Choroid plexus epithelial cell (primary cell): Measurements from ENCODE around the gene STIM2.

Source experiments
- DNase-seq: peaks from one replicate; pipeline ENCODE4 v3.0.0-alpha.2; 2010; ENCODE audit warnings: low read depth
- H3K4me3 ChIP-seq: 2 replicates; pipeline ENCODE4 v1.5.1; 2011; ENCODE audit warnings: low read depth, mild to moderate bottlenecking, control low read depth, low read length, moderate library complexity
- TF ChIP-seq, protein P1 (sequence below): conservative IDR thresholded peaks from 2 replicates; pipeline ENCODE4 v1.5.1; 2011; ENCODE audit warnings: low read depth, mild to moderate bottlenecking, control low read depth, inconsistent platforms, low read length, moderate library complexity

STIM2 gene

DNA sequence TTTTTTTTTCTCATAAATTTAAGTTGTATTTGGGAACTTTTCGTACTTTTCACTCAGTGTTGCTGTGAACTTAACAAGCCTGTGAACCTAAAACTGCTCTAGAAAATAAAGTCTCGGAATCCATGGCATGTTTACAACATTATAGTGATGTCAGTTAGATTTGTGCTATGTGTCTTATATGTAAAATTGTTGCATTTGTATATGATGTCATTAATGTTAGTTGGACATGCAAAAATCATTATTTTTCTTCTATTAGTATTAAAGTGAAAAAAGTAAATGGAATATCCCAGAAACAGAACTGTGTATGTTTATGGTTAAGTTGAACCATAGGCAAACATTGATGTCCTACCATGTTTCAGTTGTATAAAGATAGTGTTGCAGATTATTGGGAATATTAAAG, 85.2 kb downstream of the STIM2 start:
- DNase-seq, result no peak
- TF ChIP-seq, protein P1, sequence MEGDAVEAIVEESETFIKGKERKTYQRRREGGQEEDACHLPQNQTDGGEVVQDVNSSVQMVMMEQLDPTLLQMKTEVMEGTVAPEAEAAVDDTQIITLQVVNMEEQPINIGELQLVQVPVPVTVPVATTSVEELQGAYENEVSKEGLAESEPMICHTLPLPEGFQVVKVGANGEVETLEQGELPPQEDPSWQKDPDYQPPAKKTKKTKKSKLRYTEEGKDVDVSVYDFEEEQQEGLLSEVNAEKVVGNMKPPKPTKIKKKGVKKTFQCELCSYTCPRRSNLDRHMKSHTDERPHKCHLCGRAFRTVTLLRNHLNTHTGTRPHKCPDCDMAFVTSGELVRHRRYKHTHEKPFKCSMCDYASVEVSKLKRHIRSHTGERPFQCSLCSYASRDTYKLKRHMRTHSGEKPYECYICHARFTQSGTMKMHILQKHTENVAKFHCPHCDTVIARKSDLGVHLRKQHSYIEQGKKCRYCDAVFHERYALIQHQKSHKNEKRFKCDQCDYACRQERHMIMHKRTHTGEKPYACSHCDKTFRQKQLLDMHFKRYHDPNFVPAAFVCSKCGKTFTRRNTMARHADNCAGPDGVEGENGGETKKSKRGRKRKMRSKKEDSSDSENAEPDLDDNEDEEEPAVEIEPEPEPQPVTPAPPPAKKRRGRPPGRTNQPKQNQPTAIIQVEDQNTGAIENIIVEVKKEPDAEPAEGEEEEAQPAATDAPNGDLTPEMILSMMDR, result no peak
- H3K4me3 ChIP-seq, result no peak overlapping the region

DNA sequence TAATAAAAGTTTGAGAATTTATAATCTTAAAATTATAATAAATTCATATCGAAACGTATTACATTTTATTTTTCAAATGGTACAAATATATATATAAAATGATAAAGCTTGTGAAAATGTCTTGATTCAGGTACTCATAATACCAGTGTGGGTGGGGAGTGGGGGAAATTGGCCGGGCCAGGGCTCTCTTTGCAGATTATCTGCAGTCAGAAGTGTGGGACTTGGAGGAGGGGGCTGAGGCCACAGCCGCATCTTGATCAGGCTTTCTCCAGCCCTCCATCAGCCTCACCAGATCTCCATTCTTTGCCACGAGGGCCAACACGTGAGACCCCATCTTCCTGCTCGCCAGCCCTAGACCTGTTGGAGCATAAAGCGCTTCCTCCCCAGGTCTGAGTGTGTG, 86.7 kb downstream of the STIM2 start:
- no peak overlapping the region for H3K4me3 ChIP-seq
- DNase-seq, result no peak
- TF ChIP-seq, protein P1, result no peak

GRCh38 chr4:26950446-26950845, 89.8 kb downstream of the STIM2 start:
- no peak overlapping the region for H3K4me3 ChIP-seq
- TF ChIP-seq, protein P1, result no peak

GRCh38 chr4:26952891-26953290, 92.2 kb downstream of the STIM2 start:
- TF ChIP-seq, protein P1, result no peak
- DNase-seq, result no peak
- H3K4me3 ChIP-seq, result no peak overlapping the region

More at GRCh38 chr4:26950446-26950845, 89.8 kb downstream of the STIM2 start:
- DNase-seq, result no peak

DNA sequence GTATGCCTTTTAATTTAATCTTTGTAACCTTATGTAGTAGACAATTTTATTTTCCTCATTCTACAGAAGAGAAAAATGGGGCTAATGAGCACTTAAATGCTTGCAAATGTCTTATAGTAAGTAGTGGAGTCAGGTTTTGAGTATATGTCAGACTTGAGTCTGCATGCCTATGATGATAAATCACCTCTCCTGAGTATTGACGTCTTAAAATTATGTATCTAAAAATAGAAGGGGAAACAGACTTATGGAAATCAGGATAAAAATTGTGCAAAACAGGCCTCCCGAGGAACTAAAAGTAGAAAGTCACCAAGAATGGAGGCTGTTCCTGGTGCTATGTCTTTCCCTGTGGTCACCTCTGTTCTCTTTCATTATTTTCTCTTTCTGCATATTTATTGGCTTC, 92.7 kb downstream of the STIM2 start:
- TF ChIP-seq, protein P1, result no peak
- no peak overlapping the region for H3K4me3 ChIP-seq
- peak; percentile 21 for DNase-seq

DNA sequence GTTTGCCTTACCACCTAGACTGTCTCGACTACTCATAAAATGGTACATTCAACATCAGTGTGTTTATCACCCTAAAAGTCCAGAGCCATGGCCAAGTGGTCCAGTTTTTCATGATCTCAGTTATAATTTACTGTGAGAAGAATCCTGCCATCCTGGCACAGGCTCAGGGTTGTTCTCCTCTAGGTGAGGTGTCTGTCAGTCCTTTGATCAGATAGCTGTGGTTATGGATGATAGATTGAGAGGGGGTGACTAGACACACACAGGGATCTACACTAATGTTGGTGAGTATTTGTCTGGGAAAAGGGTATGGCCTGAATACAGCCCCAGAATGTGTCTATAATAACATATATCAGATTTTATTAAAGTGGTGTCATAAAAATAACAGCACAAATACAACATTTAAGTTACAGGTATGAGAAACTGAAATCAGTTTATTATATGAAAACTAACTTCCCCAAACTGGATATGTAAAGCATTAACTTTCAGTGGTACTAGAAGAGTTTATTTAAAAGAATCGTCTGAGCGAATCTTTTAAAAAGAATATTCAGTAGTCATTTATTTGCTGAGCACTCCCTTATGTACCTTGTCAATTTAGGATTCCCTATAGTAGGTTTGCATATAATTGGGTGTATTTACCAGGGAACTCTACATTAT, 93.3 kb downstream of the STIM2 start:
- TF ChIP-seq, protein P1, result no peak
- H3K4me3 ChIP-seq, result no peak overlapping the region
- DNase-seq, result no peak

- DNase-seq, result peak; percentile 21
Measured at GRCh38 chr4:26955241-26955640, 94.6 kb downstream of the STIM2 start.

More at GRCh38 chr4:26955241-26955640, 94.6 kb downstream of the STIM2 start:
- H3K4me3 ChIP-seq, result no peak overlapping the region
- TF ChIP-seq, protein P1, result no peak
